HG03521 (cell line): Measurements from ENCODE around the gene MAPT.

Experiments
- ATAC-seq: cut with Tn5 transposase; IDR thresholded peaks from one replicate; pipeline ENCODE4 v1.9.1; 2021; ENCODE audit warnings: mild to moderate bottlenecking, moderate library complexity; ENCODE audit not compliant: unreplicated experiment

Gene MAPT

DNA sequence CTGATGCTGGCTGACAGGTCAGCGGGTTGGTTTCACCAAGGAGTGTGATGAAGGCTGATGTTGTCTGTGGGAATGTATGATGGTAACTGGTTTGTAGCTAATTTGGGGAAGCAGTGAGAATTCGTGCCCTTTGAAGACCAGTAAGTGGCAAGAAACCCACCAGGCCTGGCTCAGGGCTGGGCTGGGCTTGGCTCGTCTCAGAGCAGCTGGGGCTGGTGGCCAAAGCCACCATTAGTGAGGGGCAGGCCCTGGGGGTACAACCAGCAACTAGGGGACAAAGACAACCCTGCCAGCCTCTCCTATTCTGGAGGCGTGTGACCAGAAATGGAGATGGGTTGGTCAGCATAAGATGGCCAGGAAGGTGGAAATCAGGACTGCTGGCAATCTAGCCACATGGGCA is 91.7 kb downstream of the MAPT start:
- ATAC-seq = no peak

- no peak for ATAC-seq
Measured at GRCh38 chr17:45987706-45988105, 93.4 kb downstream of the MAPT start.

DNA sequence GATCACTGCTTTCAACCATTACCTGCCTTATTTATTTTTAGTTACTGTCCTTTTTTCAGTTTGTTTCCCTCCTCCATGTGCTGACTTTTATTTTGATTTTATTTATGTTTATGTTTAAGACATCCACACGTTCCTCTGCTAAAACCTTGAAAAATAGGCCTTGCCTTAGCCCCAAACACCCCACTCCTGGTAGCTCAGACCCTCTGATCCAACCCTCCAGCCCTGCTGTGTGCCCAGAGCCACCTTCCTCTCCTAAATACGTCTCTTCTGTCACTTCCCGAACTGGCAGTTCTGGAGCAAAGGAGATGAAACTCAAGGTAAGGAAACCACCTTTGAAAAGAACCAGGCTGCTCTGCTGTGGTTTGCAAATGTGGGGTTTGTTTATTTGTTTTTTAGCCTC is 95.4 kb downstream of the MAPT start:
- ATAC-seq = no peak

- no peak for ATAC-seq
Measured at GRCh38 chr17:45990886-45991285, 96.5 kb downstream of the MAPT start.

GRCh38 chr17:45991341-45991740 is 97.0 kb downstream of the MAPT start:
- no peak for ATAC-seq

- no peak for ATAC-seq
Measured at GRCh38 chr17:45992175-45992574, 97.8 kb downstream of the MAPT start.

- no peak for ATAC-seq
Measured at GRCh38 chr17:45992904-45993303, 98.5 kb downstream of the MAPT start.

DNA sequence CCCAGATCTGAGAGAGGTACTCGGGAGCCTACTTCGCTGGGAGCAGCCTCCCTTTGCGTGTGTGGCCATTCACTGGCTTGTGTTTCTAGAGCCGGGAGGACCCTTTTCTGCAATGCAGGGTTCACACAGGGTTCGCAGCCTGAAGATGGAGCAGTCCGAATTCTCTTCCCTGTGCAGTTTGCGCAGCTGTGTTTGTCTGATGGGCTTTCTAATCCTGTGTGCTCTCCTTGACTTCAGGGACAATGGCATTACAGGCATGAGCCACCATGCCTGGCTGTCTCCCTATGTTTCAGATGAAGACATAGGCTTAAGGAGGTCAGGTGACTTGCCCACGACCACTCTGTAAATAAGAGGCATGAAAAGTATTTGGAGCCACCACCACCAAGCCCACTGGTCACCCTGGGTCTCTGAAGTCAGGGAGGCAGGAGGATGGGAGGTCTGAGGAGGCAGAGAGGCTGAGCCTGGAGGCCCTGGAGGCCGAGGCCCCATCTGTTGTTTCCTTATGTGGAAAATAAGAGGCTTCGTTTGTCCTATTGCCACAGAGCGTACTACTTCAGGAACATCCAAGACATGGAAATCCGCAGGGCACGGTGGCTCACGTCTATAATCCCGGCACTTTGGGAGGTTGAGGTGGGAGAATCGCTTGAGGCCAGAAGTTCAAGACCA is 99.7 kb downstream of the MAPT start:
- ATAC-seq = no peak

DNA sequence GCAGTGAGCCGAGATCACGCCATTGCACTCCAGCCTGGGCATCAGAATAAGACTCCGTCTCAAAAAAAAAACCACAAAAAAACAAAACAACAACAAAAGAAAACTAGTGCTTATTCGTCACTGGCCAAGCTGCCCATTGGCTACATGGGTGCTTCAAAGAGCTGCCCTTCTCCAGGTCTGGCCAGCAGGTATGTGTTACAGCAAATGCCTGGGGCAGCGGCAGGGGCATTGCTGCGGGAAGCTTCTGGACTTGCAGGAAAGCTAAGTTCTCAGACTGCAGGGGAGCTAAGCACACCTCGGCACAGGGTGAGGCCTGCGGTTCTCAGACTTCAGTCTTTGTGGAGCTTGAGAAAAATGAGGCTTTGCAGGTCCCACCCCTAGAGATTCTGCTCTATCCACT is 100.6 kb downstream of the MAPT start:
- ATAC-seq = no peak

DNA sequence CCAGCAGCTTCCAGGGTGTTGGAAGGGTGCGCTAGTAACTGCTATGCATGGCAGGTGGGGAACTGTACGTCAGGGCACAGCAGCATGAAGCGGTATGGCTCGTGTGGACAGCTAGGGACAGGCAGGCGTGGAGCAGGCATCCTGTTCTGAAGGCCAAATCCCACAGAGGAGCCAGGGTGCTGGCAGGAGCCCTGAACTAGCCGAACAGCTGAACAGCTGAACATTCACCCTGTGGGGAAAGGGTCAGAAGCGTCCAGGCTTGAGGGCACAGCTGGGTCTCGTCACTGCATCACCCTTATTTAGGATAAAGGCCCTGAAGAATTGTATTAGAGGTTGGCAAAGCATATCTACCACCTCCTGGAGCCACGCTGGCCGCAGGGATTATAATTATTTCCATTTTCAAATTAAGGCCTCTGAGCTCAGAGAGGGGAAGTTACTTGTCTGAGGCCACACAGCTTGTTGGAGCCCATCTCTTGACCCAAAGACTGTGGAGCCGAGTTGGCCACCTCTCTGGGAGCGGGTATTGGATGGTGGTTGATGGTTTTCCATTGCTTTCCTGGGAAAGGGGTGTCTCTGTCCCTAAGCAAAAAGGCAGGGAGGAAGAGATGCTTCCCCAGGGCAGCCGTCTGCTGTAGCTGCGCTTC is 101.4 kb downstream of the MAPT start:
- no peak for ATAC-seq

DNA sequence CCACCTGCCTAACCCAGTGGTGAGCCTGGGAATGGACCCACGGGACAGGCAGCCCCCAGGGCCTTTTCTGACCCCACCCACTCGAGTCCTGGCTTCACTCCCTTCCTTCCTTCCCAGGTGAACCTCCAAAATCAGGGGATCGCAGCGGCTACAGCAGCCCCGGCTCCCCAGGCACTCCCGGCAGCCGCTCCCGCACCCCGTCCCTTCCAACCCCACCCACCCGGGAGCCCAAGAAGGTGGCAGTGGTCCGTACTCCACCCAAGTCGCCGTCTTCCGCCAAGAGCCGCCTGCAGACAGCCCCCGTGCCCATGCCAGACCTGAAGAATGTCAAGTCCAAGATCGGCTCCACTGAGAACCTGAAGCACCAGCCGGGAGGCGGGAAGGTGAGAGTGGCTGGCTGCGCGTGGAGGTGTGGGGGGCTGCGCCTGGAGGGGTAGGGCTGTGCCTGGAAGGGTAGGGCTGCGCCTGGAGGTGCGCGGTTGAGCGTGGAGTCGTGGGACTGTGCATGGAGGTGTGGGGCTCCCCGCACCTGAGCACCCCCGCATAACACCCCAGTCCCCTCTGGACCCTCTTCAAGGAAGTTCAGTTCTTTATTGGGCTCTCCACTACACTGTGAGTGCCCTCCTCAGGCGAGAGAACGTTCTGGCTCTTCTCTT is 102.1 kb downstream of the MAPT start:
- ATAC-seq = no peak

DNA sequence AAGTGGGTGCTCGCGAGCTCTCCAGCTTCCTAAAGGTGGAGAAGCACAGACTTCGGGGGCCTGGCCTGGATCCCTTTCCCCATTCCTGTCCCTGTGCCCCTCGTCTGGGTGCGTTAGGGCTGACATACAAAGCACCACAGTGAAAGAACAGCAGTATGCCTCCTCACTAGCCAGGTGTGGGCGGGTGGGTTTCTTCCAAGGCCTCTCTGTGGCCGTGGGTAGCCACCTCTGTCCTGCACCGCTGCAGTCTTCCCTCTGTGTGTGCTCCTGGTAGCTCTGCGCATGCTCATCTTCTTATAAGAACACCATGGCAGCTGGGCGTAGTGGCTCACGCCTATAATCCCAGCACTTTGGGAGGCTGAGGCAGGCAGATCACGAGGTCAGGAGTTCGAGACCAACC is 102.8 kb downstream of the MAPT start:
- ATAC-seq = no peak

GRCh38 chr17:45997624-45998023 is 103.3 kb downstream of the MAPT start:
- no peak for ATAC-seq

GRCh38 chr17:45998987-45999899 is 104.9 kb downstream of the MAPT start, which contains the start of gene STH:
STH (plus strand) TSS chr17:45999250; CDS start chr17:45999280, 30 bp downstream.
- no peak for ATAC-seq

- no peak for ATAC-seq
Measured at GRCh38 chr17:45999900-46000290, 105.5 kb downstream of the MAPT start.

DNA sequence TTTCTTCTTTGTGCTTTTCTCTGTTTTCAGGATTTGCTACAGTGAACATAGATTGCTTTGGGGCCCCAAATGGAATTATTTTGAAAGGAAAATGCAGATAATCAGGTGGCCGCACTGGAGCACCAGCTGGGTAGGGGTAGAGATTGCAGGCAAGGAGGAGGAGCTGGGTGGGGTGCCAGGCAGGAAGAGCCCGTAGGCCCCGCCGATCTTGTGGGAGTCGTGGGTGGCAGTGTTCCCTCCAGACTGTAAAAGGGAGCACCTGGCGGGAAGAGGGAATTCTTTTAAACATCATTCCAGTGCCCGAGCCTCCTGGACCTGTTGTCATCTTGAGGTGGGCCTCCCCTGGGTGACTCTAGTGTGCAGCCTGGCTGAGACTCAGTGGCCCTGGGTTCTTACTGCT is 105.9 kb downstream of the MAPT start:
- no peak for ATAC-seq

GRCh38 chr17:46000757-46001156 is 106.4 kb downstream of the MAPT start:
- no peak for ATAC-seq

- ATAC-seq = no peak
Measured at GRCh38 chr17:46001390-46002310, 107.3 kb downstream of the MAPT start.

DNA sequence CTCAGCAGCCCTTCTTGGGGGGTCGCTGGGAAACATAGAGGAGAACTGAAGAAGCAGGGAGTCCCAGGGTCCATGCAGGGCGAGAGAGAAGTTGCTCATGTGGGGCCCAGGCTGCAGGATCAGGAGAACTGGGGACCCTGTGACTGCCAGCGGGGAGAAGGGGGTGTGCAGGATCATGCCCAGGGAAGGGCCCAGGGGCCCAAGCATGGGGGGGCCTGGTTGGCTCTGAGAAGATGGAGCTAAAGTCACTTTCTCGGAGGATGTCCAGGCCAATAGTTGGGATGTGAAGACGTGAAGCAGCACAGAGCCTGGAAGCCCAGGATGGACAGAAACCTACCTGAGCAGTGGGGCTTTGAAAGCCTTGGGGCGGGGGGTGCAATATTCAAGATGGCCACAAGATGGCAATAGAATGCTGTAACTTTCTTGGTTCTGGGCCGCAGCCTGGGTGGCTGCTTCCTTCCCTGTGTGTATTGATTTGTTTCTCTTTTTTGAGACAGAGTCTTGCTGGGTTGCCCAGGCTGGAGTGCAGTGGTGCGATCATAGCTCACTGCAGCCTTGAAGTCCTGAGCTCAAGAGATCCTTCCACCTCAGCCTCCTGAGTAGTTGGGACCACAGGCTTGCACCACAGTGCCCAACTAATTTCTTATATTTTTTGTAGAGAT is 108.1 kb downstream of the MAPT start:
- no peak for ATAC-seq

DNA sequence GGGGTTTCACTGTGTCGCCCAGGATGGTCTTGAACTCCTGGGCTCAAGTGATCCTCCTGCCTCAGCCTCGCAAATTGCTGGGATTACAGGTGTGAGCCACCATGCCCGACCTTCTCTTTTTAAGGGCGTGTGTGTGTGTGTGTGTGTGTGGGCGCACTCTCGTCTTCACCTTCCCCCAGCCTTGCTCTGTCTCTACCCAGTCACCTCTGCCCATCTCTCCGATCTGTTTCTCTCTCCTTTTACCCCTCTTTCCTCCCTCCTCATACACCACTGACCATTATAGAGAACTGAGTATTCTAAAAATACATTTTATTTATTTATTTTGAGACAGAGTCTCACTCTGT is 108.6 kb downstream of the MAPT start:
- ATAC-seq = no peak
